Fibroblast of the aortic adventitia (primary cell): ENCODE data around the gene HDGFL2. TPM values are rescaled to one million over a fixed set of nuclear protein-coding genes. Genes with fewer than 3 reads are reported as not detected.

ENCODE experiments used
- DNase-seq: peaks from one replicate; pipeline ENCODE4 v3.0.0-alpha.2; 2010; ENCODE audit warnings: low read depth
- H3K4me3 ChIP-seq: 2 replicates; pipeline ENCODE4 v1.5.1; 2011; ENCODE audit warnings: low read depth, mild to moderate bottlenecking, control low read depth, low read length, moderate library complexity
- total RNA-seq: library from RNA; depleted of rRNA; stranded (reverse); fragments of >200 nt; gene quantifications from 2 replicates; pipeline ENCODE4 v1.2.3, GENCODE V29; 2012; ENCODE audit warnings: low replicate concordance
- TF ChIP-seq, protein P1 (sequence below): IDR thresholded peaks from 2 replicates; pipeline ENCODE4 v1.5.1; 2011; ENCODE audit warnings: mild to moderate bottlenecking, low read length, control low read depth, inconsistent platforms; ENCODE audit not compliant: insufficient read depth

The HDGFL2 gene
- total RNA-seq, 1 donor, result 41.0 TPM

DNA sequence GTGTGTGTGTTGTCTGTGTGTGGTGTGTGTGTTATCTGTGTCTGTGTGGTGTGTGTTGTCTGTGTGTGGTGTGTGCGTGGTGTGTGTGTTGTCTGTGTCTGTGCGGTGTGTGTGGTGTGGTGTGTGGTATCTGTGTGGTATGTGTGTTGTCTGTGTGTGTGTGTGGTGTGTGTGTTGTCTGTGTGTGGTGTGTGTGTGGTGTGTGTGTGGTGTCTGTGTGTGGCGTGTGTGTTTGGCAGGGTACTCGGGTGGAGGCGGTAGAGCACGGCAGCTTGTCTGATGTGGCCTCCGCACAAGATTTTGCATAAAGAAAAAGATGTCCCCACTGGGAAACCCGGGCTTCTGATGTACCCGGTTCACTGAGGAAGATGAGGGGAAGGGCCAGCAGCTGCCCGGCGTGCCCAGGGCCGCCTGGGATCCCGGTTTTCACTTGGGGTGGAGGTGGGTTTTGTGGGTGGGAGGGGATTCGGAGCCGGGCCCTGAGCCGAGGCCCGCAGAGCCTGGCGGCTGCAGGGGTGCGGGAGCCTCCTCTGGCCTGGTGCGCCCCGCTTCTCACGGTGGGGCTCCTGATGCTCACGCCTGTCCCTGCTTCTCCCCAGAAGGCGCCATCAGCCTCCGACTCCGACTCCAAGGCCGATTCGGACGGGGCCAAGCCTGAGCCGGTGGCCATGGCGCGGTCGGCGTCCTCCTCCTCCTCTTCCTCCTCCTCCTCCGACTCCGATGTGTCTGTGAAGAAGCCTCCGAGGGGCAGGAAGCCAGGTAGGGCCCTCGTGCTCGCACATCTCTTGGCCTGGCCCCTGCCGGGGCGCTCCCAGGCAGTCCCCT, 21.2 kb downstream of the HDGFL2 start:
- TF ChIP-seq, protein P1, sequence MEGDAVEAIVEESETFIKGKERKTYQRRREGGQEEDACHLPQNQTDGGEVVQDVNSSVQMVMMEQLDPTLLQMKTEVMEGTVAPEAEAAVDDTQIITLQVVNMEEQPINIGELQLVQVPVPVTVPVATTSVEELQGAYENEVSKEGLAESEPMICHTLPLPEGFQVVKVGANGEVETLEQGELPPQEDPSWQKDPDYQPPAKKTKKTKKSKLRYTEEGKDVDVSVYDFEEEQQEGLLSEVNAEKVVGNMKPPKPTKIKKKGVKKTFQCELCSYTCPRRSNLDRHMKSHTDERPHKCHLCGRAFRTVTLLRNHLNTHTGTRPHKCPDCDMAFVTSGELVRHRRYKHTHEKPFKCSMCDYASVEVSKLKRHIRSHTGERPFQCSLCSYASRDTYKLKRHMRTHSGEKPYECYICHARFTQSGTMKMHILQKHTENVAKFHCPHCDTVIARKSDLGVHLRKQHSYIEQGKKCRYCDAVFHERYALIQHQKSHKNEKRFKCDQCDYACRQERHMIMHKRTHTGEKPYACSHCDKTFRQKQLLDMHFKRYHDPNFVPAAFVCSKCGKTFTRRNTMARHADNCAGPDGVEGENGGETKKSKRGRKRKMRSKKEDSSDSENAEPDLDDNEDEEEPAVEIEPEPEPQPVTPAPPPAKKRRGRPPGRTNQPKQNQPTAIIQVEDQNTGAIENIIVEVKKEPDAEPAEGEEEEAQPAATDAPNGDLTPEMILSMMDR, result no peak
- H3K4me3 ChIP-seq, result no peak overlapping the region
- no peak for DNase-seq

DNA sequence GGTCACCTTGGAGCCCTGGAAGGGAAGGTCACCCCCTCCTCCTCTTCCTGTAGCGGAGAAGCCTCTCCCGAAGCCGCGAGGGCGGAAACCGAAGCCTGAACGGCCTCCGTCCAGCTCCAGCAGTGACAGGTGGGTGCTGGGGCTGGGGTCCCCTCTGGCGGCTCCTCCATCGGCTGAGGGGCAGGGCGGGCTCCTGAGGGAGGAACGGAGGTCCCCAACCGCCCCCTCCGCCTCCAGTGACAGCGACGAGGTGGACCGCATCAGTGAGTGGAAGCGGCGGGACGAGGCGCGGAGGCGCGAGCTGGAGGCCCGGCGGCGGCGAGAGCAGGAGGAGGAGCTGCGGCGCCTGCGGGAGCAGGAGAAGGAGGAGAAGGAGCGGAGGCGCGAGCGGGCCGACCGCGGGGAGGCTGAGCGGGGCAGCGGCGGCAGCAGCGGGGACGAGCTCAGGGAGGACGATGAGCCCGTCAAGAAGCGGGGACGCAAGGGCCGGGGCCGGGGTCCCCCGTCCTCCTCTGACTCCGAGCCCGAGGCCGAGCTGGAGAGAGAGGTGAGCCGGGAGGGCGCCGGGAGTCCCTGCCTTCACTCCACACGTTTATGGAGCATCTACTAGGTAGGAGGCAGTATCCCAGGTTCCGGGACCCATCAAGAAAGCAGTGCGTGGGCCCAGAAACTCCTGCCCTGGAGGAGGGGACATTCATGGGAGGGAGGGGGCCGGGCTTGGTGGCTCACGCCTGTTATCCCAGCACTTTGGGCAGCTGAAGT, 22.0 kb downstream of the HDGFL2 start:
- no peak for DNase-seq
- H3K4me3 ChIP-seq, result no peak overlapping the region
- TF ChIP-seq, protein P1, result no peak

DNA sequence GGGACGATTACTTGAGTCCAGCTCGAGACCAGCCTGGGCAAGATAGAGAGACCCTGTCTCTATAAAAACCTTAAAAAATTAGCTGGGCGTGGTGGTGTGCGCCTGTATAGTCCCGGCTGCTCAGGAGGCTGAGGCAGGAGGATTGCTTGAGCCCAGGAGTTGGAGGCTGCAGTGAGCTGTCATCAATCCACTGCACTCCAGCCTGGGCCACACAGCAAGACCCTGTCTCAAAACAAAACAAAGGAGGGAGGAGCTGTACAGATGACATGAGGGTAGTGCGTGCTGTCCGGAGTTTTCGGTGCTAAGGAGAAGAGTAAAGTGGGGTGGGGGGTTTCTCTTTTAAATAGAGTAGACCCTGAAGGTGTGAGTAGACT, 22.6 kb downstream of the HDGFL2 start:
- no peak overlapping the region for H3K4me3 ChIP-seq
- TF ChIP-seq, protein P1, result no peak
- no peak for DNase-seq

DNA sequence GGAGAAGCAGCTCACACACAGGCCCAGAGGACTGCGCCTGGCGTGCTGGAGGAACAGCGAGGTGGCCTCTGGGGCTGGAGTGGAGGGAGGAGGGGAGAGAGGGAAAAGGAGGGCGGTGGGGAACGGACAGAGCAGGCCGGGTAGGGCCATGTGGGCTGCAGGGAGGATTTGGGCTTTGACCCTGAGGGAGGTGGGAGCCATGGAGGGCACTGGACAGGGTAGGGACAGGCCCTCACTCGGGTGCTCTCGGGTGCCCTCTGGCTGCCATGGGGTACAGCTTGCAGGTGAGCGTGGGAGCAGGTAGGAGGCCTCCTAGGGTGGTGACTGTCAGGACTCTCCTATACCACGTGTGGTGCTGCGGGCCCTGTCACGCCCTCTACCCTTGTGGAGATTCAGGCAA, 23.4 kb downstream of the HDGFL2 start:
- no peak overlapping the region for H3K4me3 ChIP-seq
- TF ChIP-seq, protein P1, result peak; percentile 17
- DNase-seq, result no peak

DNA sequence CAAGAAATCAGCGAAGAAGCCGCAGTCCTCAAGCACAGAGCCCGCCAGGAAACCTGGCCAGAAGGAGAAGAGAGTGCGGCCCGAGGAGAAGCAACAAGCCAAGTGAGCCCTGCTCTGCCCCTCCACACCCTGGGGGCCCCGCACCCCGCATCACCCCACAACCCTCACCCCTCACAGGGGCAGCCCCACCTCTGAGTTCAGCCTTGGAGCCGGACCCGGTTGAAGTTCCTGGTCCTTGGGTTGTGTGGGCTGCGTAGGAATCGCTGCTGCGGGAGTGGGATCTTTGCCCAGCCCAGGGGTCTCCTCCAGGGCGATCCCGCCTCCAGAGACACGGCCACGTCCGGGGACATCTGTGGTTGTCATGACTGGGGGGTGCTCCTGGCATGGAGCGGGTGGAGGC, 24.2 kb downstream of the HDGFL2 start:
- TF ChIP-seq, protein P1, result no peak

DNA sequence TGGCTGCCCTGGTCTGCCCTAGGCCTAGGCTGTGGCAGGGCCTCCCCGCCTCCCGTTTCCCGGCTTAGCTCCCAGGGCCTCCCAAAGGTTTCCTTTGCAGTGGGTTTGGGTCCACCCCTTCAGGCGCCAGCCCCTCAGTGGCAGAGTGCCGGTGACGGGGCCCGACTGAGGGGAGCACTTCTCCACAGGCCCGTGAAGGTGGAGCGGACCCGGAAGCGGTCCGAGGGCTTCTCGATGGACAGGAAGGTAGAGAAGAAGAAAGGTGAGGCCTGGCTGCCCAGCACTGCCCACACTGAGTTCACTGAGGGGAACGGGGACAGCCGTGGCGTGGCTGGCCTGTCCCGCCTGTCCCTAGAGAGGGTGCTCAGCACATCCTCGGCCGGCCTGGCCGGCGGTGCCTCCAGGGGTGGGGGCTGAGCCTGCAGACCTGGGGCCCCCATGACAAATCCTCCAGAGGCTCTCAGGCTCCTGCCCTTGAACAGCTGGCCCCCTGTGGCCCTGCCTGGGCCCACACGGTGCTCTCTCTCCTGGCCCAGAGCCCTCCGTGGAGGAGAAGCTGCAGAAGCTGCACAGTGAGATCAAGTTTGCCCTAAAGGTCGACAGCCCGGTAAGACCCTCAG, 25.8 kb downstream of the HDGFL2 start:
- no peak for DNase-seq
- TF ChIP-seq, protein P1, result no peak

More for the DNA sequence above, 24.2 kb downstream of the HDGFL2 start:
- no peak for DNase-seq
- H3K4me3 ChIP-seq, result no peak overlapping the region

More for the DNA sequence above, 25.8 kb downstream of the HDGFL2 start:
- no peak overlapping the region for H3K4me3 ChIP-seq
